GM04503 (cell line): Measurements from ENCODE around the gene LDB2.

ENCODE experiments used
- DNase-seq: peaks from one replicate; pipeline ENCODE4 v3.0.0-alpha.2; 2012; ENCODE audit warnings: low read depth

The LDB2 gene

GRCh38 chr4:16757080-16757521 lies 141.3 kb downstream of the LDB2 start:
- DNase-seq = no peak

- DNase-seq = no peak
Observed at GRCh38 chr4:16754104-16754503, 144.3 kb downstream of the LDB2 start.

DNA sequence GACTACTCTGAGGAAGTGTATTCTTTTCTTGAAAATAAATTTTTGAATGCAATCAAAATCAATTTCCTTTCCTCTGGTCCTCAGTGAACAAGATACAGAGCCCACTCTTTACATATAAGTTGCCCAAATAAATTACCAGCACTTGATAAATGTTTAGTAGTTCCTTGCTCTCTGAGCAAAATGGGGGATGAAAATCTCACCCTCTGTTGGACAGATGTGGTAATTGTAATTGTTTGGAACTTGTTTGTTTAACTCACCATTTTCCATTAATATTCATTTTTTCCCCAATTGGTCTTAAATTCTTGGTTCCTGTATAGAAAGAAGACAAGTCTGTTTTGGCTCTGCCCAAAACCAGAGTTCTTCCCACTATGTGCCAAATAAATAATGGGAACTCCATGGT lies 146.3 kb downstream of the LDB2 start:
- no peak for DNase-seq

- no peak for DNase-seq
Observed at GRCh38 chr4:16750882-16751642, 147.4 kb downstream of the LDB2 start.

GRCh38 chr4:16750216-16750615 lies 148.2 kb downstream of the LDB2 start:
- DNase-seq = no peak

GRCh38 chr4:16745887-16746286 lies 152.6 kb downstream of the LDB2 start:
- no peak for DNase-seq

- DNase-seq = peak; percentile 69
Observed at GRCh38 chr4:16745009-16745635, 153.3 kb downstream of the LDB2 start.

DNA sequence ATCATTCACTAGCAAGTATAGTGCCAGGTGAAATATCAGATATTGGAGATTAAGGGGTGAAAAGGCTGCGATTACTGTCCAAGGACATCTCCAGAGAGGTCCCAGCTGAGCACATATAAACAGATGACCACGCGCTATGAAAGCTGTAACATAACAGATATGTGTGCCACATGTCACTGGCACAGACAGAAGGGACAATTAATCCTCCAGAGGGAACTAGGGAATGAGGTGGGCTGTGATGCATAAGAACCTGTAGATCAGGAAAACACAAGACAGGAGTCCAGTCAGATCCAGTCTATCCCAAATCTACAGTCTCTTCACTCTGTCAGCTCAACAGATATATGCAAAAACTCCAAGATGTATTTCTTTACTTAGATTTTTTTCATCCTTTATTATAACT lies 157.2 kb downstream of the LDB2 start:
- no peak for DNase-seq

DNA sequence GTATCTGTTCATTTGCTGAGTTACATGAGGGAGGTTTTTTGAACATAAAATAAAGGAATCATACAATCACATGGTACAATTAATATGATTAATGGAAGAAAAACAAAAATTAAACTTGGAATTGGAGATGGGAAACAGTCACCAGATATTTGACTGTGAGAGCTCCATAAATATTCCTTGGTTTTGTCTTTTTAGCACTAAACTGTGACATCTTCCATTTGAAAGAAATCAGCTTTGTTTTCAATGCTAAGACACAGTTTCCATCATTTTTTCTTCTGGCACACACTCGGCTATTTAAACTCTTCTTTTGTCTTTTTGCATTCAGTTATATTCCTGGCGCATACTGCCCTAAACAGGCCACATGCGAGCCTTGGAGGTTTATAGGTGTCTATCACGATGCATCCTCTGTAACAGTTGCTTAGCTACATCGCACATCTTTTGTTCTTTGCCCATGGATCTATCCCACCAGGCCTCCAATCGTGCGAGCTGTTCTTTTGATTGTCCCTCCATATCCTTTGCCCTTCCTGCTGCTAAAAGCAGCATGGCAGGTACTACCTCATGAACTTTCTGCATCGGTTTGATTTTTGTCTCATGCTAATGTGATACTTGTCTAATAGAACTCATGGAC lies 158.3 kb downstream of the LDB2 start:
- no peak for DNase-seq

DNA sequence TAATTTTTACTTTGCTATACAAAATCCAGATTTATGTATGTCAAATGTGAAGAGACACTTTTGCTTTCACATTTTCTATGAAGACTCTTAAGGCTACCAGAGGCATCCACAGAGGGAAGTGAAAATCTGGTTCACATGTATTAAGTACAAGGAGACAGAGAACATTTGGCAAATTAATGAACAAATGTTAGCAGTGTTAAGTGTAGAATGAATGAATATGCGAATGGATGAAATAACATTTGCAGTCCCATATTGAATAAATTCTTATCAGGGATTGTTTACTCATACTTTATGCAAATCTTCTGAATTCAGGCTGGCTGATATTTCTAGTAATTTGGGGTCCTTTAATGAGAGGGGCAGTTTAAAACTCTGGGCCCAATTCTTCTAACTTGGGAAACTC lies 159.9 kb downstream of the LDB2 start:
- no peak for DNase-seq

DNA sequence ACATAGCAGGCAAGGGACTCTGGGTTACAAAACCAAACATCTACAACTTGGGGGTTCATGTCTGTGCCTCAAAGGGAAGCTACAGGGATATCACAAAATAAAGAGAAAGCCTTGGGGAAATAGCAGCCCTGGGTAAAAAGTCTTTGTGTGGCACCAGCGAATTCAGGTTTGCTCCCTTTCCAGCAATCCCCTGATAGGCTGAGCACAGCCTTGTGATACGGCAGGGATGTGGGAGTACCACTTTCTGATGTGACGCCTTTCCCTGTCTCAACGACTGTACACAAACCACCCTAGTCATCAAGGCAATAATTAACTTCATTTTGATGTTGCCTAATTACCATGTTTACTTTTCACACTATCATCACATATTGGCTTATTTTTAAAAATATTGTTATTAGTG lies 164.9 kb downstream of the LDB2 start:
- no peak for DNase-seq

DNA sequence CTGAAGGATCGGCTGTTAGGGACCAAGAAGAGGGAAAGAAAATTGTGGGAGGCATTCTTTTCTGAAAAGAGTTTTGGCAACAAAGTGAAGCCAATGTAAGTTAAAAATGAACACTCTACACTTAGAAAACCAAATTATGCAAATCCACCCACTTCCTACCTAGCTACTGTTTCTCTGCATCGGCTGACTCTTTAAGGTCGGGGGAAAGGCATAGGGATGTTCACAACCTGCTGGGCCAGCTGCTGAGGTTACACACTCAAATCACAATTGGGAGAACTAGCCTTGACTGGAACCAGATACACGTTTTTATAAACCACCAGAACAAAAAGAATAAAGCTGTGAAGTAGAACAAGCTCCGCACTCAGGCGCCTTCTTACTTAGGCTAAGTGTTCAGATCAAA lies 165.7 kb downstream of the LDB2 start:
- no peak for DNase-seq

DNA sequence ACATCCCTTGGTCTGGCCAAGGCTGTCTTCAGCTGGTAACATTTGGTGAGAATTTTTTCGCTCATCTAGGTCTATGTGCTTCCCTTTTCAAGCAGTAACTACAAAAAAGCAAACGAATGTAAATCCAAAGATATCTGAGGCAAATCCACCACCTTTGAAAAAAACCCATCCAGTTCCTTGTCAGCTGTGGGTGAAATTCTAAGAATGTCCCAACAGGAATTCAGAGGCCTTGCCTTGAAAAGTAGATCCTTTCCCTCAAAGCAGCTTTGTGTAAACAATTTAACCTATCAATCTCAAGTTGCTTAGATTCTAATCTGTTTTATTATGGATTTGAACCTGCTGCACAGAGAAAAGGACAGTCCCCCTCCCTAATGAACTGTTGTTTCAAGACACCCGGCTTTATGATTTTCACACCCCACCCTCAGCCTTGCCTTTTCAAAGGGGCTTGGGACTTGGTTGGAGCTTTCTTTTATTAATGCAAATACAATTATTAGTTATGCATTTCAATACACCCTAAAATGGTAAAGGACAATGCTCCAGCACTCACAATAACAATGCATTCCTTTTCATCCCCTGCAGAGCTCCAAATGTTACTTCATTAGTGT lies 166.6 kb downstream of the LDB2 start:
- no peak for DNase-seq

GRCh38 chr4:16730522-16731205 lies 167.8 kb downstream of the LDB2 start:
- no peak for DNase-seq

DNA sequence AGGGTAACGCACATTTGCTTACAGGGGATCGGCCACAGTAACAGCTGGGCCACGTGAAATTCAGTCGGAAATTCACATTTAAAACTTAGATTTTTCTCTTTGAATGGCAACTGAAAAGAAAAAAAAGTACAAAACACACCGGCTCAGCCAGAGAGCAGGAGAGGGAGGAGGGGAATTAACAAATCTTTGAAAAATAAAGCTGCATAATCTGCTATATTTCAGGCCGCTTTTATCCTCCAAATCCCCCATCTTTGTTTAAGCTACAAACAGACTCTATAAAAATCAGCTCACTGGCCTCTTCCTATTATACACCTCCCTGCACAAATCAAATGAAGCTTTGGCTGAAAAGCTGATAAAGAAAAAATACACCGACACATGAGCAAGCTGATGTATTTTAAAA lies 169.1 kb downstream of the LDB2 start:
- no peak for DNase-seq

DNA sequence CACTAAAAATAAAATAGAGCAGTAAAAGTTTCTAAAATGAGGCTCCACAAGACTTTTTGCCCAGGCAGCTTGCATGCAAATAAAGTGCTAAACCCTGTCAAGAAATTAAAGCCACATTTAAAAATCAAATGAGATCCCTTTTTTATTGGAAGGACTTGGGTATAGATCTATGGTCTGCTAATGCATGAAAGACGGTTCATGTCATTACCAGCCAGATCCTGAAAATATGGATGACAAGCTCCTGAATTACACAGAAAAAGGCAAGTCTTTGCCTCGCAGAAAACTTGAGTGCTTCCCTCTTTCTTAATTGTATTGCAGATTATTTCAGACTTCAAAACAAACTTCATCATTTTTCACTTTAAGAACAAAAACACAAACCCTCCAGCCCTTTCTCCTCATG lies 169.6 kb downstream of the LDB2 start:
- DNase-seq = no peak

DNA sequence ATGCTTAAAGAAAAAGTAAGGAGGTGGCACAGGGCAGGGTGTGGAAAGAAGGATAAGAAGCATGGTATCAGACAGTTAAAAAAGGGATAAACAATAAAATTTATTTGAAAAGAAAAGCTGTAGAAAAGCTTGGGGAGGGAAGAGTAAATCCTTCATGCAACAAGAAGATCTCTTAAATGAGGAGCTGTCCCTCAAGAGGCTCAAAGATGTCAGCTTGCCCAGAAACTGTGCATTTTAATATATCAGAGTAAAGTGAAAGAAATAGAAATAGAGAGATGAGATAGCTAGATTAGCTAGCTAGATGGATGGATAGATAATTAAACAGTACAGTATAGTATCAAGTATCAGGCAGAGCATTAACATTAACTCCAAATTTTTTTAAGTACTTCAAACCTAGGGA lies 170.3 kb downstream of the LDB2 start:
- DNase-seq = no peak

DNA sequence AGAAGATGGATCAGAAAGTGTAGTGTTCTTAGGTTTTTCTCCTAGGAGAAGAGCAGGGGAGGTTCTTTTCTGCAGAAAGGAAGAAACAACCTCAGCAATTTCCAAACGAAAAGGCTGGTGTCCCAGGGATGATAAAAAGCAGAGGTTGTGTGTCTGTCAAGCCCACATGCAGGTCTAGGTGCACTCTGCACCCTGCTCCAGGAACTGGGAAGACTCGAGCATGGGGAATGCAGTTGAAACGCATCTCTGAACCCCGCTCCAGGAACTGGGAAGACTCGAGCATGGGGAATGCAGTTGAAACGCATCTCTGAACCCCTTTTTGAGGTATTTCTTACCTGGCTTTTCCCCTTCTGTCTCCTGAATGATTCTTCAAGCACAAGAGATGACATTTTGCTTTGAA lies 171.2 kb downstream of the LDB2 start:
- no peak for DNase-seq

DNA sequence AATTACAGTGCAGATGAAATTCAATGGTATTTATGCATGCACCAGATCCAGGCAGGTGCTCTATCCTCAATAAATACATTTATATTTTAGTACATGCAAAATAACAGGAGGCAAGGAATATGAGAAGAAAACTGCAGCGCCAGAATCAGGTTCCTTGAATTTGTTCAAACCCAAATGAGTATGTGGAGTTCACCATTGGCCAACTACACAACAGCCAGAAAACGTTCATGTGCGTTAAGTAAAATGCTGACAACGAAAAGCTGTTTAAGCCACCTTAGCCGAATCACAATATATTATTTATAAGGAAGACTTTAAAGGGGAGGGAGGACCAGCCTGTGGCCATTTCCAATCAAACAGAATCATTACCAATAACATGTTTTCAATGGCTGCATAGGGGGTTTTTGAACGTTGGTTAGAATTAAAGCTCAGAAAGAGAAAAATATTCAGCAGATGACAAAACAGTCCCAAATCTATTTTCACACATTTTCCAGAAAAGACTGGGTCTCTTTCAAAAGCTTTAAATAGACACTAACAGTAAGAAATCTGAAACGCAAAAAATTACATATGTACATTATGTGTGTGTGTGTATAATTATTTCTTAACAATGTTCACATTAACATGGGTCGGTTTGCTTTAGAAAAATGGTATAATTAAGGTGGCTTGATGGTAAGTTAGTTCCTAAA lies 171.9 kb downstream of the LDB2 start:
- DNase-seq = no peak

DNA sequence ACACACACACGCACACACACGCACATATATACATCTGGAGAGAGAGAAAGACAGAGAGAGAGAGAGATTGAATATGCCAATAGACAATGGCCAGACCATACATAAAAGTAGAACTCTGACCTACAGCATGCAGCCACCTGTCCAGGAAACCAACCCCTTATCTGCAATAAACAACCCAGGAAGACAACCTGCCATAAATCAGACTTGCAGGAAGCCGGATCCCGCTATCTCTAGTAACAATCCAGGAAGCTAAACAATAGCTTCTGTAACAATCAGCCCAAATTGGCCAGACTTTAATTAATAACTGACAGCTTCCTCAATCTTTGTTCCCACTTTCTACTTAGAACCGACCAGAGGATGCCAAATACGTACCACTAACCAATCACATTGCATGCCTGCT lies 173.2 kb downstream of the LDB2 start:
- DNase-seq = no peak

DNA sequence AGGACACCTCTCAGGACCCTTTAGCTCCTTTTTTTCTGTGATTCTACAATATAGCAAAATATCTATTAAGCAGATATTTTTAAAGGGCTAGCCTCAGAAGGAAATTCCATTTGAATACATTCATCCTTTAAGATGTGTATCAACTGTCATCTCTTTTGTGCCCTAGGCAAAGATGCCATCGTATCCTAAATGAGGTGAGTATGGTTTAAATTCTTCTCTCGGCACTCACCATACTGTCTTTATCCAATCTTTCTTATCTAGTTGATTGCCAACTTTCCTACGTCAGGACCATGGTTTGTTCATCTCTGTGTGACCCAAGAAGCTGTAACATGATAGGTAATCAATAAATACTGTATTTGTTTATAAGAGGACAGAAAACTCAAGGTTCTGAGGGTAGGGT lies 176.0 kb downstream of the LDB2 start:
- DNase-seq = no peak
